ENCODE data around the gene AGPAT2.

DNA sequence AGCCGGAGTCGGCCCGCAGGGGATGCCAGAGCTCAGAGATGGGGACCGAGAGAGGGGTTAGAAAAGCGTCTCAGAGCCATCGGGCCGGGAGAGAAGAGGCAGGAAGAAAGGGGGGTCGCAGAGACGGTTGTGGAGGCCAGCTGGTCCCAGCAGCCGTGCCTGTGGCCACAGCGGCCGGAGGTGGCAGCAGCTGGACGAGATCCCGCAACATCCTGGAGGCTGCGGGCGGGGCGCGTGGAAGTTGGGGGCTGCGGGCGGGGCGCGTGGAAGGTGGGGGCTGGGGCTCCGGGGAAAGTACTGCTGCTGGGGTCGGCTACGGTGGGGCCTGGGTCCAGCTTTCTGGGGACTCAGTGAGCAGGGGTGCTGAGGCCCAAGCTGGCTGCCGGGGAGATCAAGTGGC is 59.0 kb downstream of the AGPAT2 start:
- TF ChIP-seq, protein P1, sequence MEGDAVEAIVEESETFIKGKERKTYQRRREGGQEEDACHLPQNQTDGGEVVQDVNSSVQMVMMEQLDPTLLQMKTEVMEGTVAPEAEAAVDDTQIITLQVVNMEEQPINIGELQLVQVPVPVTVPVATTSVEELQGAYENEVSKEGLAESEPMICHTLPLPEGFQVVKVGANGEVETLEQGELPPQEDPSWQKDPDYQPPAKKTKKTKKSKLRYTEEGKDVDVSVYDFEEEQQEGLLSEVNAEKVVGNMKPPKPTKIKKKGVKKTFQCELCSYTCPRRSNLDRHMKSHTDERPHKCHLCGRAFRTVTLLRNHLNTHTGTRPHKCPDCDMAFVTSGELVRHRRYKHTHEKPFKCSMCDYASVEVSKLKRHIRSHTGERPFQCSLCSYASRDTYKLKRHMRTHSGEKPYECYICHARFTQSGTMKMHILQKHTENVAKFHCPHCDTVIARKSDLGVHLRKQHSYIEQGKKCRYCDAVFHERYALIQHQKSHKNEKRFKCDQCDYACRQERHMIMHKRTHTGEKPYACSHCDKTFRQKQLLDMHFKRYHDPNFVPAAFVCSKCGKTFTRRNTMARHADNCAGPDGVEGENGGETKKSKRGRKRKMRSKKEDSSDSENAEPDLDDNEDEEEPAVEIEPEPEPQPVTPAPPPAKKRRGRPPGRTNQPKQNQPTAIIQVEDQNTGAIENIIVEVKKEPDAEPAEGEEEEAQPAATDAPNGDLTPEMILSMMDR (IDR thresholded peaks at IDR 0.05; ENCODE audit: low read depth, low read length) = no peak
- TF ChIP-seq EZH2phosphoT487 (IDR thresholded peaks at IDR 0.05; ENCODE audit: low read depth) = no peak
